Activated CD4-positive, CD25-positive, alpha-beta regulatory T cell treated with anti-CD3 and anti-CD28 coated beads, Interleukin-2, amount 50 U/mL, for 24 hours (primary cell): ENCODE measurements around the gene CBS.
"Not testable (repeated sequence)": the region's sequence is repeated elsewhere in the genome, so short reads cannot be mapped to it uniquely, and the experiment has no call there.

Experiments
- ATAC-seq, 2 donors: fragments of 150-1000 bp; cut with Tn5 transposase; one replicate each; pipeline ENCODE4 v1.10.0; 2021; ENCODE audit warnings: mild to moderate bottlenecking in 1 of 2, moderate library complexity in 1 of 2

The CBS gene

GRCh38 chr21:43024439-43025136, 51.0 kb downstream of the CBS start:
- no peak for ATAC-seq

DNA sequence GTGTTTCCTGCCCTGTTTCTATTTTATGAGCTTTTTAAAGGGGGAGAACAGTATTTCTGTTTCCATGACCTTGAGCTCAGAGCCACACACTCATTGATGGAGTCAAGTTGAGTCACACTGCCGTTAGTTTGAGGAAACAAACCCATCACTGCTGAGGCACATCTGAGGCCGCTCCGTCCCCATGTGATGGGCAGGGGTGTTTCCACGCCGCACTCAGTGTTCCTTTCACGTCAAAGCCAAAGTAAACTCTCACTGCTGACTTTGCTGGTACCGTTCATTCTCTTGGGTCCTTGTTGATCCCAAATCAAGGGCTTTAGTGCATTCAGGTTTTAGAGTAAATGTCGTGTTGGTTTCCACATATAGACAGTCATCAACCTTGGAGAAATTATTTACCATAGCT, 52.5 kb downstream of the CBS start:
- ATAC-seq: no peak

DNA sequence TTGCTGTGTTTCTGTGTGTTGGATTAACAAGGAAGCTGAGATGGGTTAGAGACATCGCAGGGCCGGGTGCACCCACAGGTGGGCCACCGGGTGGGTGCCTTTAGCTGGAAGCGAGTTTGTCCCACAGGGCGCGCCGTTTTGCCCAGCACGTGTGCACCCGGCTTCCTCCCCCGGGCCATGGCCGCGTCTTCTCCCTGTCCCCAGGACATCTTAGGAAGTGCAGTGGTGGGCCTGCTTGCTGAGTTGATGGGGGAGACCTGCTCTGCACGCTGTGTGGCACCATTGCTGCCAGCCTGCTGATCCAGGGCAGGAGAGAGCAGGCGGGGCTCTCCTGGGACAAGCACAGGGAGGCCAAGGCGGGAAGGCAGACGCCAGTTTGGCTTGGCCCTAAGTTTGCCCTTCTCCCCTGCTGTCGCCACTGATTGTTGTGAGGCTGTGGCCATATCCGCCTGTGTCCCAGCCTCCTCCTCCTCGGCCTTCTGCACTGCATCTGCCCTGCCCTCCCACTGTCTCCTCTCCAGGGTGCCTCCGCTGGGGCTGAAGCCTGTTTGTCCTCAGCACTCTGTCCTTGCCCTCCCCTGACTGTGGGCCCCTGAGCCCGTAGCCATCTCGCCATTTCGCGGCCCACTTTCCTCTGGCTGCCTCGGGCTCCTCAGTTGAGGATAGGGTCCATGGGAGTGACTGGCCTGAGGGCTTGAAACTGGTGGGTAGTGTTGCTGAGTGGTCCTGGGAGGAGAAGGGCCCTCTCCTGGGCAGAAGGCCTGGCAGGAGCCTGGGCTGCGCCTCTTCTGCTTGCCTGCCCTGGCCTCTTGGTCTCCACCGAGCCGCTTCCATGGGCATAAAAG, 53.7 kb downstream of the CBS start:
- ATAC-seq: no peak

DNA sequence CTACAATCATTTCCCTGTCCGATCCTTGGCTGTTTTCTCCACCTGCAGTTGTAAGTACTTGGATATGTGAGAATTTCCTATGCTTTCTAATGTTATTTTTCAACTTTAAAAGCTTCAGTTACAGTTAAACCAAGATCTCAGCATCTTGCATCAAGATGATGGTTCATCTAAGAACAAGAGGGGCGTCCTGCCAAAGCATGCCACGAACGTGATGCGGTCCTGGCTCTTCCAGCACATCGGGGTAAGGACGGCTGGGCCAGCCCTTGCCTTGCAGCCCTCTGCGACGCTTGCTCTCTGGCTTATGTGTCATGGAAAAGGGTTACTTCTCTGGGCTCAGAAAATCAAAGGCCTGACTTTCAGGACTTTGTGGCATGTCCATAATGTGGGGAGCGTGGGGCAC, 54.4 kb downstream of the CBS start:
- ATAC-seq: no peak

DNA sequence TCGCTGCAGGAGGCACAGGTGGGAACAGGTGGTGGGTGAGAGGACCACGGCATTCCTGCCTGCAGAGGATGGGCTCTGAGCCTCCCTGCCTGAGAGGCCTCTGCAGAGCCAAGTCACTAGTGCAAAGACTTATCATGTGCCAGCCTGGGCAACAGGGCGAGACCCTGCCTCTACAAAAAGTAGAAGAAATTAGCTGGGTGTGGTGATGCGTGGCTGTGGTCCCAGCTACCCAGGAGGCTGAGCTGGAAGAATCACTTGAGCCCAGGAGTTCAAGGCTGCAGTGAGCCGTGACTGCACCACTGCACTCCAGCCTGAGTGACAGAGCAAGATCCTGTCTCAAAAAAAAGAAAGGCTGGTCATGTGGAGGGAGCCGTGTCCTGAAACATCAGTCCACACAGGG, 54.9 kb downstream of the CBS start:
- no peak for ATAC-seq

DNA sequence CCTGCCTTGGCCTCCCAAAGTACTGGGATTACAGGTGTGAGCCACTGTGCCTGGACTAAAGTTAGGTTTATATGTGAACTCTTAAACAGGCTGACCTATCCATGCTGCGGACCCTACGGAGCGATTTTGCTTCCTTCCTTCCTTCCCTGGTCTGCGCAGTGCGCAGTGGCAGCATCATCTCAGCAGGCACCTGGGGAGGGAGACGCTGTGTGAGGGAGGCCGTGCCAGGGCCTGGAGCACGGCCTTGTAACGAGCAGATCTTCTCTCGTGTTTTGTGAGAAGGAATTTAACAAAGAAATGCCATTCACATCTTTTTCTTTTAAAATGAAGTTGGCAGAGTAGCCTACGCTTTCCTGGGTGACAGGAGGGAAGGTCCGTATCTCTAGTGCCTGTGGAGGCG, 55.5 kb downstream of the CBS start:
- no peak for ATAC-seq

GRCh38 chr21:43018519-43018918, 57.1 kb downstream of the CBS start:
- no peak for ATAC-seq

- ATAC-seq: no peak
Observed at GRCh38 chr21:43016728-43017127, 58.9 kb downstream of the CBS start.

DNA sequence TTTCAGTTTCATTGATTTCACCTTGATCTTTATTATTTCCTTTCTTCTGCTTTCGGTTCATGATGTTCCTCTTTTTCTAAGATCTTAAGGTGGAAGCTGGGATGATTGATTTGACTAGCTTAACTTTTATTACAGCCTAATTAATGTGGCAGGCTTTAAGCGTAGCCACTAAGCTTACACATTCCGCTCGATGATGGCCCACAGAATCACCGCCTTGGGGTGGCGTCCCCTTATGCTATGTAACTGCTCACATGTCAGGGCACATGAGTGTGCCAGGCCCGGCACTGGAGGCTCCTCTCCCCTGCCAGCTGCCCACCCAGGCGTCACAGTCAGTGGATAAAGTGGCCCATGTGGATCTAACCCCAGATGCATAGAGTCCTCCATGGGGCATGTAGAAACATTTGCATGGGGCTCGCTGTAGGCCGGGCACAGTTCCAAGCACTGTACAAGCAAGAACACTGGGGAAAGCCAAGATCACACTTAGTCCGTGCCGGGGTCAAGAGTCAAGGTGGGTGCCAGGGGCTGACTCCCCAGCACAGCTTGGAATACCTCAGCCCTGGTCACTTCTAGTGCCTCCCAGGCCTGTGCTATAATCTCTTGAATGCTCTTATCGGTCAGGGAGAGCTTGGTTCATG, 59.6 kb downstream of the CBS start:
- ATAC-seq: no peak

DNA sequence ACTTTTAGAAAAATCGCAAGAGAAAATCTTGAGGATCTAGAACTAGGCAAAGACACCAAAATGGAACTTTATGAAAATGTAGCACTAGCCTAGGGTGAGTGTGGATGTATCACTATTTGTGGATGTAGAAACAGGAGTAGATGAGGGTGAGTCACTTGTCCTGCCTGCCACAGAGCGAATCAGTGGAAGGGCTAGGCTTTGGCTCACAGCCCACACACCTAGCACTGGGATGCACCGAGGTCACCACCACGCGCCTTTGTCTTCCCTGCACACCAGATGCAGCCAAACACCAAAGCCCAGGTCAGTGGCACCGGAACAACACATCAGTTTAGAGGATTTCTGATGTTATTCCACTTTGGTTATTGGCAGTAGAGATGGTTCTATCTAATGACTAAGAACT, 63.0 kb downstream of the CBS start:
- ATAC-seq: no peak

DNA sequence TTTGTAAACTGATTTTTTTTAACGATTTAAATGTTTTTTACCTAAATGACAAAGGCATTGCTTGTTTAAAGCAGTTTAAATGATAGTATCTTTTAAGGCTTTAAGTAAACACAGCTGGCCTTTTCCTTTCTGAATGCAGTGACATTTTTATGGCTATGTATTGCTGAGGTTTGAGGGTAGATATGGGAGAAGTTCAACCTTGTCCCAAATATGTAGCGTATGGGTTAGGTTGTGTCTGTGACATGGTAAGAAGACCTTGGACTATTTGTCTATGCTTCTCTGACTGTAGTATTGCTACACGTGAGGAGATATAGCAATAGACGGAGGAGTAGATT, 68.8 kb downstream of the CBS start:
- no peak for ATAC-seq

DNA sequence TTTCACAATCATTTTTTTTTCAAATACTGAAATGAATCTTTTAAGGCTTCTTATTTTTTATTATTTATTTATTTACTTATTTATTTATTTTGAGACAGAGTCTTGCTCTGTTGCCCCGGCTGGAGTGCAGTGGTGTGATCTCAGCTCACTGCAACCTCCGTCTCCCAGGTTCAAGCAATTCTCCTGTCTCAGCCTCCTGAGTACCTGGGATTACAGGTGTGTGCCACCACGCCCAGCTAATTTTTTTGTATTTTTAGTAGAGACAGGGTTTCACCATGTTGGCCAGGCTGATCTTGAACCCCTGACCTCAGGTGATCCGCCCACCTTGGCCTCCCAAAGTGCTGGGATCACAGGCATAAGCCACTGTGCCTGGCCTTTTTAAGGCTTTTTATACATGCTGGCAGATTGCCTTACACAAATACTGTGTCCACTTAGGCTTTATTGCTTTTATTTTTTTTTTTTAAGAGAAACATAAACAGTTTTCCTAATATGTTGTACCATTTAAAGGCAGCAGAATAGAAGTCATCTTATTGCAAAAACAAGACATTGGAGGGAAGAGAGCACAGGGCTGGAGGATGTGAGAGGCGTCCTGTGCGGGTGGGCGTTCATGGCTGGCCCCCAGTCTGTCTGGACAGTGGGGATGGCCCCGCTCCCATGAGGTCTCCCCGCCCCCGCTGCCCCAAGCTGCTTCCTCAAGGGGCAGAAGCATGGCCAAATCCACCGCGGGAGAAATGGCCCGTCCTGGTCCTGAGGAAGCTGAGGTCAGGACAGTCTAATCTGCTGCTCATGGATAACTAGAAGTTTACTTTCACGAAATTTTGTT, 69.4 kb downstream of the CBS start:
- not testable (repeated sequence) for ATAC-seq

GRCh38 chr21:43005635-43006034, 70.0 kb downstream of the CBS start:
- ATAC-seq: no peak

- ATAC-seq: no peak
Observed at GRCh38 chr21:43004926-43005325, 70.7 kb downstream of the CBS start.
